ENCODE results near the gene FXR2. TPM values are rescaled to one million over a fixed set of nuclear protein-coding genes. Genes with fewer than 3 reads are reported as not detected.

The FXR2 gene
- total and polyA plus RNA-seq, 10 of the 15 experiments (the other 5 are each of a cell fraction or from before 2014, with no cell fraction given), result 1.6 to 33.3 (median 22.0) TPM

DNA sequence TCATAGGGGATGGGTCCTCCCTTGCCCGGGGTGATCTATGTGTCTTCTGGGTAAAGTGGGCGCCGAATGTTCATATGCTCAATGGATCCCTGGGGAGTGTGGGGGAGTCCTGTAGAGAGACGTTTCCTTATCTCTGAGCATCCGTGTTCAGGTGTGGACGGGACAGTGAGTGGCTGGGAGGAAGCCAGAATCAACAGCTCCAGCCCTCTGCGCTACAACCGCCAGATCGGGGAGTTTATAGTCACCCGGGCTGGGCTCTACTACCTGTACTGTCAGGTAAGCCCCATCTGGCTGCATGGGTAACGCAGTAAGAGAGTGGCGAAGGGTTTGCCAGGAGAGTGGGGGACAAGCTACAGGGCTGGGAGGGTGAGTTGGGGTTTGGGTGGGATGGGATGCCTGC is 58.1 kb downstream of the FXR2 start (continued):
- TF ChIP-seq, protein P1, sequence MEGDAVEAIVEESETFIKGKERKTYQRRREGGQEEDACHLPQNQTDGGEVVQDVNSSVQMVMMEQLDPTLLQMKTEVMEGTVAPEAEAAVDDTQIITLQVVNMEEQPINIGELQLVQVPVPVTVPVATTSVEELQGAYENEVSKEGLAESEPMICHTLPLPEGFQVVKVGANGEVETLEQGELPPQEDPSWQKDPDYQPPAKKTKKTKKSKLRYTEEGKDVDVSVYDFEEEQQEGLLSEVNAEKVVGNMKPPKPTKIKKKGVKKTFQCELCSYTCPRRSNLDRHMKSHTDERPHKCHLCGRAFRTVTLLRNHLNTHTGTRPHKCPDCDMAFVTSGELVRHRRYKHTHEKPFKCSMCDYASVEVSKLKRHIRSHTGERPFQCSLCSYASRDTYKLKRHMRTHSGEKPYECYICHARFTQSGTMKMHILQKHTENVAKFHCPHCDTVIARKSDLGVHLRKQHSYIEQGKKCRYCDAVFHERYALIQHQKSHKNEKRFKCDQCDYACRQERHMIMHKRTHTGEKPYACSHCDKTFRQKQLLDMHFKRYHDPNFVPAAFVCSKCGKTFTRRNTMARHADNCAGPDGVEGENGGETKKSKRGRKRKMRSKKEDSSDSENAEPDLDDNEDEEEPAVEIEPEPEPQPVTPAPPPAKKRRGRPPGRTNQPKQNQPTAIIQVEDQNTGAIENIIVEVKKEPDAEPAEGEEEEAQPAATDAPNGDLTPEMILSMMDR (IDR thresholded peaks at IDR 0.05 in 2 of 3, conservative IDR thresholded peaks at IDR 0.05 in 1 of 3; ENCODE audit: control insufficient read depth in 2 of 3, extremely low read depth in 1 of 3, insufficient read depth in 1 of 3, low read depth in 3 of 3, low read length in 3 of 3), result no peak
- TF ChIP-seq, protein P2, sequence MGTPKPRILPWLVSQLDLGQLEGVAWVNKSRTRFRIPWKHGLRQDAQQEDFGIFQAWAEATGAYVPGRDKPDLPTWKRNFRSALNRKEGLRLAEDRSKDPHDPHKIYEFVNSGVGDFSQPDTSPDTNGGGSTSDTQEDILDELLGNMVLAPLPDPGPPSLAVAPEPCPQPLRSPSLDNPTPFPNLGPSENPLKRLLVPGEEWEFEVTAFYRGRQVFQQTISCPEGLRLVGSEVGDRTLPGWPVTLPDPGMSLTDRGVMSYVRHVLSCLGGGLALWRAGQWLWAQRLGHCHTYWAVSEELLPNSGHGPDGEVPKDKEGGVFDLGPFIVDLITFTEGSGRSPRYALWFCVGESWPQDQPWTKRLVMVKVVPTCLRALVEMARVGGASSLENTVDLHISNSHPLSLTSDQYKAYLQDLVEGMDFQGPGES (IDR thresholded peaks at IDR 0.05), result no peak
- no peak for TF ChIP-seq CREB1 (IDR thresholded peaks at IDR 0.05; ENCODE audit: low read depth)

DNA sequence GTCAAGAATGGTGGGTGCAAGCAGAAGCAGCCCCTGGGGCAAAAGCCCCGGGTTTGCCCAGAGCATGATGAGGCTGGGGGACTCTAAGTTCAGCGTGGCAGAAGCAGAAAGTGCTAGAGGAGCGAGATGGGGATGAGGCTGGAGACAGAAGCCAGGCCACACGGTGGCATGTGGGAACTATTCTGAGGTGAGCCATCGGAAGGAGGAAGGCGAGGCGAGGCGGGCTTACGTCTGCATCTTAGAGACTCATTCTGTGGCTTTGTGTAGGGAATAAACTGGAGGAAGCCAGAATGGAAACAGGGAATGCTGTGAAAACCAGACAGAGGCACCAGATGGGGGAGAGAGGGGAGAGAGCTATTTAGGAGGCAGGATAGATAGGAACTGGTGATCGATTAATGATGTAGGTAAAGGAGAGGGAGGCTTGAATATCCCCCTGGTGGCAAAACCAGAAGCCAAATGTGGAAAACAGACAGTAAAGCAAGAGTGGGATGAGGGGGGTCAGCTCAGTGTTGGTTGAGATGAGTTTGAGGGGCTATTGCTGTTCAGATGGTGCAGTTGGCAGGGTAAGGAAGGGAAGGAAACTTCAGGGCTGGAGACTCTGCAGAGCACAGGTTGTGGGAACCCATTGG is 59.3 kb downstream of the FXR2 start:
- H4K20me1 ChIP-seq (ENCODE audit: control insufficient read depth, insufficient read depth), result no peaks in the 10 kb centered on the region
- no peak overlapping the region for H2AFZ ChIP-seq (ENCODE audit: control insufficient read depth, low read depth, low read length)
- ChIA-PET SMC1A (ENCODE audit: uncharacterized antibody, unreplicated experiment) (interaction anchor here (0.6 kb wide), 1 partner anchor 28 kb away, joined by 4 read pairs; no protein-coding TSS in a partner anchor), RAD21 (ENCODE audit: unreplicated experiment) (no interaction called here), CTCF (interaction anchor here (0.8 to 4.2 kb wide), 3 partner anchors 40 to 200 kb away, joined by 3 to 17 read pairs (median 4); partner anchors contain the start of gene TMEM95), POLR2A (interaction anchor here (0.7 to 1.0 kb wide), 2 partner anchors 24 to 35 kb away, joined by 3 to 7 read pairs; no protein-coding TSS in a partner anchor)
- H3K9ac ChIP-seq (ENCODE audit: control insufficient read depth, insufficient read depth, low read length), result no peak overlapping the region
- no peaks in the 10 kb centered on the region for H3K27me3 ChIP-seq (replicated peaks in 1 of 2; ENCODE audit: control insufficient read depth in 2 of 2, insufficient read depth in 2 of 2, low read length in 1 of 2)
- no peak for TF ChIP-seq NFXL1 (IDR thresholded peaks at IDR 0.05; ENCODE audit: borderline replicate concordance)
- TF ChIP-seq, protein P3, sequence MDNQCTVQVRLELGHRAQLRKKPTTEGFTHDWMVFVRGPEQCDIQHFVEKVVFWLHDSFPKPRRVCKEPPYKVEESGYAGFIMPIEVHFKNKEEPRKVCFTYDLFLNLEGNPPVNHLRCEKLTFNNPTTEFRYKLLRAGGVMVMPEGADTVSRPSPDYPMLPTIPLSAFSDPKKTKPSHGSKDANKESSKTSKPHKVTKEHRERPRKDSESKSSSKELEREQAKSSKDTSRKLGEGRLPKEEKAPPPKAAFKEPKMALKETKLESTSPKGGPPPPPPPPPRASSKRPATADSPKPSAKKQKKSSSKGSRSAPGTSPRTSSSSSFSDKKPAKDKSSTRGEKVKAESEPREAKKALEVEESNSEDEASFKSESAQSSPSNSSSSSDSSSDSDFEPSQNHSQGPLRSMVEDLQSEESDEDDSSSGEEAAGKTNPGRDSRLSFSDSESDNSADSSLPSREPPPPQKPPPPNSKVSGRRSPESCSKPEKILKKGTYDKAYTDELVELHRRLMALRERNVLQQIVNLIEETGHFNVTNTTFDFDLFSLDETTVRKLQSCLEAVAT (IDR thresholded peaks at IDR 0.05), result no peak
- TF ChIP-seq, protein P4, sequence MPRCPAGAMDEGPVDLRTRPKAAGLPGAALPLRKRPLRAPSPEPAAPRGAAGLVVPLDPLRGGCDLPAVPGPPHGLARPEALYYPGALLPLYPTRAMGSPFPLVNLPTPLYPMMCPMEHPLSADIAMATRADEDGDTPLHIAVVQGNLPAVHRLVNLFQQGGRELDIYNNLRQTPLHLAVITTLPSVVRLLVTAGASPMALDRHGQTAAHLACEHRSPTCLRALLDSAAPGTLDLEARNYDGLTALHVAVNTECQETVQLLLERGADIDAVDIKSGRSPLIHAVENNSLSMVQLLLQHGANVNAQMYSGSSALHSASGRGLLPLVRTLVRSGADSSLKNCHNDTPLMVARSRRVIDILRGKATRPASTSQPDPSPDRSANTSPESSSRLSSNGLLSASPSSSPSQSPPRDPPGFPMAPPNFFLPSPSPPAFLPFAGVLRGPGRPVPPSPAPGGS (IDR thresholded peaks at IDR 0.05; ENCODE audit: borderline replicate concordance, insufficient read depth, low read depth, low read length, poor library complexity, severe bottlenecking), result no peak
- 58% methylated on average over 10 of the region's 10 CpGs for WGBS (ENCODE audit: insufficient coverage, insufficient replicate concordance, low lambda C conversion rate, missing lambda C conversion rate)
- BruUV-seq (replicated peaks), result no TSS peak
- DNase-seq (ENCODE audit: low read depth, low spot score), result no peak
- peaks cover 47% of the 10 kb centered on the region for H3K4me1 ChIP-seq (ENCODE audit: control insufficient read depth, insufficient read depth, low read length)
- no peaks in the 10 kb centered on the region; the same call in none of the 2 replicates for H3K79me2 ChIP-seq (ENCODE audit: control insufficient read depth, insufficient read depth, low read length)
- no peak for ATAC-seq
- no peak overlapping the region for H3K4me2 ChIP-seq (ENCODE audit: control insufficient read depth, insufficient read depth)
- FAIRE-seq, result no peak
- H3K36me3 ChIP-seq (ENCODE audit: control insufficient read depth in 2 of 2, insufficient read depth in 2 of 2, low read length in 1 of 2), result no peaks in the 10 kb centered on the region
- H3K27ac ChIP-seq (ENCODE audit: control insufficient read depth, insufficient read depth), result no peak overlapping the region
- in situ Hi-C loops (cut with MboI), result loop anchor here (25.0 kb wide), 1 partner anchor 518 kb away; the partner anchor contains the start of genes SLC16A11 and SLC16A13
- no peaks in the 10 kb centered on the region for H3K9me3 ChIP-seq (replicated peaks; ENCODE audit: control insufficient read depth, insufficient read depth, low read length)
- intact Hi-C loops (cut with micrococcal nuclease; ENCODE audit: unreplicated experiment), result no loop called here
- H3K4me3 ChIP-seq, result no peak overlapping the region
